Psoas muscle (tissue), 8 donors: ENCODE measurements around the gene VWA2. TPM values are rescaled to one million over a fixed set of nuclear protein-coding genes. Genes with fewer than 3 reads are reported as not detected.
A peak's percentile ranks its signal among the peaks of the same experiment; 100 is the strongest.

Source experiments
- ATAC-seq, 4 donors: fragments of 200-7000 bp; cut with Tn5 transposase; one replicate each; pipeline ENCODE4 v1.9.1; 2020; ENCODE audit warnings: moderate library complexity in 3 of 4, mild to moderate bottlenecking in 2 of 4
- DNase-seq, 2 donors: peaks; one replicate each; pipeline ENCODE4 v3.0.0-alpha.2; 2020
- H3K27ac ChIP-seq: fragments of 200-600 bp; one replicate; pipeline ENCODE4 v1.8.0; 2022
- H3K27me3 ChIP-seq, 3 donors: fragments of 200-600 bp in 1 of 3; one replicate each; pipeline versions ENCODE4 v1.6.1 to v1.8.0; 2013 to 2022; ENCODE audit warnings: low read length in 2 of 3, mild to moderate bottlenecking in 2 of 3, moderate library complexity in 1 of 3; ENCODE audit not compliant: insufficient read depth in 3 of 3
- H3K36me3 ChIP-seq, 2 donors: fragments of 200-600 bp in 1 of 2; one replicate each; pipeline versions ENCODE4 v1.6.1 to v1.8.0; 2013 to 2022; ENCODE audit warnings: low read depth in 1 of 2, mild to moderate bottlenecking in 1 of 2, moderate library complexity in 1 of 2; ENCODE audit not compliant: insufficient read depth in 1 of 2
- H3K4me1 ChIP-seq: fragments of 200-600 bp; one replicate; pipeline ENCODE4 v1.8.0; 2022
- H3K4me3 ChIP-seq: fragments of 200-600 bp; one replicate; pipeline ENCODE4 v1.8.0; 2022; ENCODE audit warnings: mild to moderate bottlenecking
- H3K9me3 ChIP-seq: fragments of 200-600 bp; one replicate; pipeline ENCODE4 v1.8.0; 2022
- CTCF ChIP-seq: fragments of 200-600 bp; IDR thresholded peaks from one replicate; pipeline ENCODE4 v1.8.0; 2022; ENCODE audit warnings: antibody characterized with exemption
- WGBS, 3 donors: extraction: QIAGEN DNeasy Blood & Tissue Kit; methylation state at CpG; one replicate each; pipeline versions ENCODE4 v1.1.6 to v1.1.7; 2013; 5-methylcytosine and 5-hydroxymethylcytosine counted together
- intact Hi-C, 2 donors: fragments of 100-400 bp; cut with DNase I; formaldehyde crosslinking; loops; one replicate each; pipeline versions ENCODE4 v1.11.0 to v1.14.2; 2022
- polyA plus RNA-seq, 3 donors: library from polyadenylated mRNA; stranded (reverse); fragments of 200-250 nt; gene quantifications; one replicate each; pipeline ENCODE4 v1.2.3, GENCODE V29; 2013
- total RNA-seq, 4 donors: library from RNA; stranded (reverse); fragmentation: NEBNext Ultra II Directional in 2 of 4; extraction: Animal tissue kit (Norgen Biotek cat#: 25700) in 2 of 4; gene quantifications; one replicate each; pipeline versions ENCODE4 v1.2.1 to v1.2.4, GENCODE V29; 2021 to 2023
- donor health status: healthy with polysubstance abuse.
- donor health status: DM: no; HTN: no; CAD: no; lungs with moderate emphysema.
- donor health status: Bipolar disorder and iron deficiency.
- donor health status: healthy.
- donor health status: DM: yes; HTN: yes; CAD: no.
- donor health status: DM: no; HTN: no; CAD: no.
- donor health status: DM: no; HTN: no; CAD: no.
- donor health status: DM: yes; HTN: yes; CAD: no.

The VWA2 gene
- total and polyA plus RNA-seq, 7 donors: not detected

- ATAC-seq (peak; percentile 32 to 56 (median 55)), DNase-seq (peak in 1 of 2 donors; percentile 36)
- no peaks in the 10 kb centered on the region for H3K36me3 ChIP-seq
- WGBS, 3 donors: 32 to 41% (median 40%) methylated on average over 40 to 41 of the region's 41 CpGs
- H3K4me1 ChIP-seq: peaks cover 4% of the 10 kb centered on the region
- no peaks in the 10 kb centered on the region for H3K27me3 ChIP-seq
- peak; percentile 20 for TF ChIP-seq CTCF
- H3K9me3 ChIP-seq: no peaks in the 10 kb centered on the region
- peak overlapping the region; percentile 49 for H3K4me3 ChIP-seq
- intact Hi-C loops: loop anchor here (5.0 to 10.0 kb wide), 5 partner anchors 130 to 510 kb away; no protein-coding TSS in a partner anchor
- H3K27ac ChIP-seq: no peak overlapping the region
Measured at GRCh38 chr10:114304571-114305421, 65.7 kb downstream of the VWA2 start.

DNA sequence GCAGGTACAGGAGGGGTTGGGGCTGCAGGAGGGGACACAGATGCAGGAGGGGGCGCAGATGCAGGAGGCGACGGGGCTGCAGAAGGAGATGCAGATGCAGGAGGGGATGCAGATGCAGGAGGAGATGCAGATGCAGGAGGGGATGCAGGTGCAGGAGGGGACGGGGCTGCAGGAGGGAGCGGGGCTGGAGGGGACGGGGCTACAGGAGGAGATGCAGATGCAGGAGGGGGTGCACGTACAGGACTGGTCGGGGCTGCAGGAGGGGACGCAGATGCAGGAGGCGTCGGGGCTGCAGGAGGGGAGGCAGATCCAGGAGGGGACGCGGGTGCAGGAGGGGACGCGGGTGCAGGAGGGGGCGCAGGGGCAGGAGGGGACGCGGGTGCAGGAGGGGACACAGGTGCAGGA lies 66.5 kb downstream of the VWA2 start:
- WGBS, 3 donors: 95 to 96% (median 96%) methylated on average over 13 to 18 of the region's 18 CpGs
- intact Hi-C loops: loop anchor here (10.0 kb wide), 3 partner anchors 129 to 509 kb away; no protein-coding TSS in a partner anchor
- Histone ChIP-seq H3K4me1 (peaks cover 4% of the 10 kb centered on the region), H3K27me3 (no peaks in the 10 kb centered on the region), H3K4me3 (no peak overlapping the region), H3K36me3 (no peaks in the 10 kb centered on the region), H3K27ac (no peak overlapping the region), H3K9me3 (no peaks in the 10 kb centered on the region)
- DNase-seq (no peak), ATAC-seq (no peak)
- no peak for TF ChIP-seq CTCF

GRCh38 chr10:114306116-114306973 lies 67.3 kb downstream of the VWA2 start:
- ATAC-seq: no peak
- Histone ChIP-seq H3K27ac (no peak overlapping the region), H3K27me3 (no peaks in the 10 kb centered on the region), H3K9me3 (no peaks in the 10 kb centered on the region), H3K36me3 (no peaks in the 10 kb centered on the region), H3K4me1 (peaks cover 4% of the 10 kb centered on the region), H3K4me3 (no peak overlapping the region)
- WGBS, 3 donors: 77 to 93% (median 89%) methylated on average over 6 to 18 of the region's 19 CpGs
- DNase-seq: no peak
- TF ChIP-seq CTCF: no peak
- intact Hi-C loops: loop anchor here (10.0 kb wide), 3 partner anchors 128 to 508 kb away; no protein-coding TSS in a partner anchor

- TF ChIP-seq CTCF: no peak
- intact Hi-C loops: loop anchor here (10.0 kb wide), 3 partner anchors 127 to 507 kb away; no protein-coding TSS in a partner anchor
- 73 to 77% (median 77%) methylated on average over 10 of the region's 10 CpGs for WGBS, 3 donors
- Histone ChIP-seq H3K9me3 (no peaks in the 10 kb centered on the region), H3K27ac (no peak overlapping the region), H3K4me3 (no peak overlapping the region), H3K27me3 (no peaks in the 10 kb centered on the region), H3K36me3 (no peaks in the 10 kb centered on the region), H3K4me1 (peaks cover 4% of the 10 kb centered on the region)
- no peak for ATAC-seq
- no peak for DNase-seq
Measured at GRCh38 chr10:114307731-114308130, 68.7 kb downstream of the VWA2 start.
